GM18951 (cell line): Measurements from ENCODE around the gene TBX10.

Experiments
- POLR2A ChIP-seq: IDR thresholded peaks from 4 replicates; pipeline ENCODE4 v1.6.1; 2011; ENCODE audit warnings: mild to moderate bottlenecking; ENCODE audit not compliant: insufficient read length, insufficient read depth; ENCODE audit errors: extremely low read depth
- in situ Hi-C: fragments of 300-500 bp; cut with MboI; formaldehyde crosslinking; loops from one replicate; pipeline ENCODE4 v1.12.0; 2022; ENCODE audit warnings: low sequenced_read_pairs, mixed read lengths, inconsistent platforms; ENCODE audit not compliant: unreplicated experiment

Gene TBX10

DNA sequence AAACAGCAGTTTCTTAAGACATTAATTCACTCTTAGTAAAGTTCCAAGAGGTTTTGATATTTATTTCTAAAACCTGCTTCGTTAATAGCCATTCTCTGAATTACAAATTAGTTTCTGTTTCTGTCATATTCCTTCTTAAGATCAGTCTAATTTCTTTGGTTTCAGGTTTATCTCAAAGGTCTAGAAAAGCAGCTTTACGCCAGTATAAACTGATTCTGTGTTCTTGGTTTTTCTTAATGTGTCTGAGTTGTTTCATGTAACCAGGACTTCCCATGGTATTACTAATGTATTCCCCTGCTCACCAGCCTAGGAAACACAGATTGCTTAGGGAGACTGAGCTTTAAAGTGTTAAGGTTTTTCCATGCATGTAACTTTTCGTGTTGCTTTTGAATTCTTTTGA lies 17.7 kb upstream of the TBX10 start:
- TF ChIP-seq POLR2A: no peak
- in situ Hi-C loops: no loop called here

DNA sequence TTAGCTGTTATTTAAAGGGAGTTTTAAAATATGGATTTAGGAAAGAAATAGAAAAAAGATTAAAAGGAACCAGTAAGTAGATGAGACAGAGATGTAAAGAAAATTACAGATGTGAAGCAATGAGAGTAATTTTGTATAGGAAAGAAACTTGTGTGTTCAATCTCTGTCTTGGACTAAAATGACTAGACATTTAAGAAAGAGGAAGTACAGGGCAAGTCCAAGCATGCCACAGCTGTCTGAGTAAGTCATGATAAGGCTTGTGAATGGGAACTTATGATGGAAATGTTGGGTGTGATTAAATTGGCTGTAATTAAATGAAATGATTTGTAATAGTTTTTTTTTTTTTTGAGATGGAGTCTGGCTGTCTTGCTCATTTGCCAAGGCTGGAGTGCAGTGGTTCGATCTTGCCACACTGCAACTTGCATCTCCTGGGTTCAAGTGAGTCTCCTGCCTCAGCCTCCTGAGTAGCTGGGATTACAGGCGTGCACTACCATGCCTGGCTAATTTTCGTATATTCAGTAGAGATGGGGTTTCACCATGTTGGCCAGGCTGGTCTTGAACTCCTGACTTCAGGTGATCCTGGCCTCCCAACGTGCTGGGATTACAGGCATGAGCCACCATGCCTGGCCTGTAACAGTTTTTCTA lies 16.8 kb upstream of the TBX10 start:
- TF ChIP-seq POLR2A: no peak
- in situ Hi-C loops: no loop called here

DNA sequence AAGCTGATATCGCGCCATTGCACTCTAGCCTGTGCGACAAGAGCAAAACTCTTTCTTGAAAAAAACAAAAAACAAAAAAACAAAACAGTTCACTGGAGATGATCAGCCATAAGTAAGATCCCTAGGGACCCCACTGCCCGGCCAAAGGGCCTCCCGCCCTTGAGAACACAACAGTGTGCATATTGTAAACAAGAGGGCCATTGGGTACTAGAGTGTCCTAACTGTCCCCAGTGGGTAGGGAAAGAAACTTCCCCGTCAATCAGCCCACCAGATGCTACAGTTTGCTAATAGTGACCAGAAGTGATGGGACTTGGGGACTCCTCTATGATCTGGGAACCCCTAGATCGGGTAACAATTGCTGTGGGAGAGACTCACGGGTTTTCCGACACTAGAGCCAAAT lies 14.7 kb upstream of the TBX10 start:
- TF ChIP-seq POLR2A: no peak
- in situ Hi-C loops: no loop called here

DNA sequence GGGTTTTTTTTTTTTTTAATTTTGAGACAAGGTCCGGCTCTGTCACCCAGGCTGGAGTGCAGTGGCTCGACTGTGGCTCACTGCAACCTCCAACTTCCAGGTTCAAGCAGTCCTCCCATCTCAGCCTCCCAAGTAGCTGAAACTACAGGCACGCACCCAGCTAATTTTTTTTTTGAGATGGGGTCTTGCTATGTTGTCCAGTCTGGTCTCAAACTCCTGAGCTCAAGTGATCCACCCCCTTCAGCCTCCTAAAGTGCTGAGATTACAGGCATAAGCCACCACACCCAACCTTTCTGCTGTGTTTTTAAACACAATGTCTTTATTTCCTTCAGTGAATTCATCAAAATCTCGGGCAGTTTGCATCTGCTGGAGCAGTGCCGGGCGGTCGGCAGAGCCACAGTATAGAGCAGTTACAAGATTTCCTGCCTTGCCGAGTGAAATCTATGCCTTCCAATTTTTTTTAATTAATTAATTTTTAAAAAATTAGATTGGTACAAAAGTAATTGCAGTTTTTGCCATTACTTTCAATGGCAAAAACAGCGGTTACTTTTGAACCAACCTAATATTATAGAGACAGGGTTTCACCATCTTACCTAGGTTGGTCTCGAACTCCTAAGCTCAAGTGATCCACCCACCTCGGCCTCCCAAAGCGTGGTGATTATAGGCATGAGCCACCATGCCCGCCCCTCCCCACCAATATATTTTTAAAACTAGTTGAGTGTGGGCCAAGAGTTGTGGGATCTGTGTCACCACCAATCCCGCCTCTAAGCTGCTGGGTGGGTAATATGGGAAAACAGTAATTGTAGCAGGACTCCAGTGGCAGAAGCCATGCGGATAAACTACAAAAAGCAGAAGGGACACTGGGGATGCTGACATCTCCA lies 13.6 kb upstream of the TBX10 start:
- in situ Hi-C loops: no loop called here
- TF ChIP-seq POLR2A: no peak

DNA sequence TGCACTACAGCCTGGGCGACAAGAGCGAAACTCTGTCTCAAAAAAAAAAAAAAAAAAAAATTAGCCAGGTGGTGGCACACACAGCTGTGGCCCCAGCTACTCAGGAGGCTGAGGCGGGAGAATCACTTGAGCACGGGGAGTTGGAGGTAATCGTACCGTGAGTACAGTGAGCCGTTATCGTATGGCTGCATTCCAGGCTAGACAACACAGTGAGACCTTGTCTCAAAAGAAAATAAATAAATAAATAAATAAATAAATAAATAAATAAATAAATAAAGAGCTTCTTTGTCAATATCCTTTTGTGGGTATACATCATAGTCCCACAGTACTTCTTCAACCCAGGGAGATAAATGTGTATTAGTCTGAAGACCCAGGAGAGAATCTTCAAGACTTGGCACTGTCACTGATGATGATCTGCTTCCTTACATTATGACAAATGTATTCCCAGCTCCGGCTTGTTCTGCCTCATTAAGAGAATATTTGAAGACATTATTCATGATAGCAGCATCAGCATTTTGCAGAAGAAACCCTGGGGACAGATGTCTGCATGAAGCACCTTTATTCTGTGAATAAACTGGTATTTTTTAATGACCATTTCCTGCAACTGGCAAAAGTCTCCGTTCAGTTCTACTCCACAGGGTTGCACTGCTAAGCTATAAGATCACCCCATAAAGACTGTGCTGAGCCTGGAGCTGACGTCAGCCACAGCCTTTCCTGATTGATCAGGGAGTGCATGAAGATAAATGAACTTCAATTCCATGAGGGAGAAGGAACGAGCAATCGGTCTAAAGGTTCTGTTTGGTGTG lies 12.6 kb upstream of the TBX10 start:
- TF ChIP-seq POLR2A: no peak
- in situ Hi-C loops: no loop called here

DNA sequence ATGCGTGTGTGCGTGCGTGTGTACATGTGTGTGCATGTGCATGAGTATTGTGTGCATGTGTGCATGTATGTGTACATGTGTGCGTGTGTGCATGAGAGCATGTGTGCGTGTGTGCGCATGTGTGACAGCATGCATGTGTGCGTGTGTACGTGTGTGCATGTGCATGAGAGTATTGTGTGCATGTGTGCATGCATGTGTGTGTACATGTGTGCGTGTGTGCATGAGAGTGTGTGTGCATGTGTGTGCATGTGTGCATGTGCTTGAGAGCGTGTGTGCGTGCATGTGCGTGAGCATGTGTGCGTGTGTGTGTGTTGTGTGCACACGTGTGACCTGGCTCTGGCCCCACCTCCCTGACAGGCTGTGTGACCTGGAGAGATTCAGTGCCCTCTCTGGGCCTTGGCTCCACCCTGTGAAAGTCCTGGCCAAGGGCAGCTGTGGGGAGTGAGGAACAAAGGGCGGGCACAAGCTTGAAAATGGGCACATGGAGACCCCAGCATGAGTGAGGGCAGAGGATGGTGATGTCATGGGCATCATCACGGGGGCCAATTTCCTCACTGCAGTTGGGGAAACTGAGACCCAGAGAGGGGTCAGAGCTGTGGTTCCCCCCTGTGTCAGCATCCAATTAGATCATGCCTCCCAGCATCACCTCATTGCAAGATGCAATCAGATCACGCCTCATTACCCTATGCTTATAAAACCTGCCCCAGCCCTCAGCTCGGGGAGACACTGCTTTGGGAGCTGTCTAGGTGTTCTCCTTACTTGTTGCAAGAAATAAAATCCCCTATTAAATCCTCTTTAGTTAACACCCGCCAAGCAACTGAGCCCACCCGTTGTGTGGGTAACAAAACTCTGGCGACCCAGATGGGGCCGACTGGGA lies 10.3 kb upstream of the TBX10 start:
- TF ChIP-seq POLR2A: peak; percentile 64
- in situ Hi-C loops: no loop called here

DNA sequence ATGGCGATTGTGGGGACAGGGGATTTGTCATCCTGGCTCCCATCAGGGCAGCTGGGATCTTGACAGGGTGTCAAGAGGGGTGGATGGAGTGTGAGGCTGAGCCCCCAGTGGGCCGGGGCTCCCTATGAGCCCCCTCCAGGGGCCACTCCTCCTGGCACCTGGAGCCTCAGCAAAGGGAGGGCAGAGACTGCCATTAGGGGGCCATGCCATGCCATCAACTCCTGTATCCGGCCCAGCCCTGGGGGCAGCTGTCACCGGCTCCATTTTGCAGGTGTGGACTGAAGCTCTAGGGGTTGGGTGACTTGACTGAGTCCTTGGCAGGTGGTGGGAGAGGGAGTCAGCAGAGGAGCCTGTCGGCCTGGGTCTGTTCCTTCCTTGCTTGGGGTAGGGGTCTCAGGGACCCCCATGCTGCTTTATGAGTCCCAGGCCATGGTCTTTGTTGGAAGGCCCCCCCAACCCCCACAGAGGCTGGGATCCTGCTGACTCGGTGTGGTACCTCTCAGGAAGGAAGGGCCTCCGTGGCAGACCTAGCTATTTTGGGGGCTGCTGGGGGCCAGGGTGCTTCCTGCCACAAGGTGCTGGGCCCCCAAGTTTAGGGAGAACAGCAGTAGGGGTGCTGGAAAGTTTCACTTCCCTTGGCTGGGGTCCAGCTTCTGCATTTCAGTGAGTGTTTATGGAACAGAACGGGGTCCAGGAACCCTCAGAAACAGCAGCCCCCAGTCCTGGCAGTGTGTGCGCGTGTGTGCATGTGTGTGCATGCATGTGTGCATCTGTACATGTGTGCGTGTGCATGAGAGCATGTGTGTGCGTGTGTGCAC lies 9.4 kb upstream of the TBX10 start:
- TF ChIP-seq POLR2A: no peak
- in situ Hi-C loops: no loop called here

DNA sequence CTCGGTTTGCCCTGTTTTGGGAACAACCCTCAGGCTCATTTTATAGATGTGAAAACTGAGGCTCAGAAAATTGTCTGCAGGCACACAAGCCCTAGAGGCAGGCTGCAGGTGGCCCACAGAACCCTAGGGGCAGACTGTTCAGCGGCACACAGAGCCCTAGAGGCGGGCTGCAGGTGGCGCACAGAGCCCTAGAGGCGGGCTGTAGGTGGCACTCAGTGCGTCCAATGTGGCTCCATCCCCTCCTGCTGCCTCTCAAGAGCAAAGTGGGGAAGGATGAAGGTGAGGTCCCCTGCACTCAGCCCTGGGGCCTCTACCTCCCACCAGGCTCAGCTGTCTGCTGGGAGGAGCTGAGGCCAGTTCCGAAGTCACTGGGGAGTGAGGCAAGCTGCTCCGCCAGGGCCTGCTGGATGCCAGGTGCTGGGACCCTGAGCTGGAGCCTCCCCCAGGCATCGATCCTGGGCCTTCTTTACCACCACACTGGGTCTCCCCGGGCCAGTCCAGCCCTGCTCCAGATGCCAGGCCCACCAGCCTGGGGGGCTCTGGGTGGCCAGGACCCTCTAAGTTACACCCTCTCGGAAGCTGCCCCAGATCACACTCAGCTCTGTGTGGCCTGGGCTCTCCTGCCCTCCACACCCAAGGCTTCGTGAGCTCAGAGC lies 8.7 kb upstream of the TBX10 start:
- TF ChIP-seq POLR2A: peak; percentile 12

DNA sequence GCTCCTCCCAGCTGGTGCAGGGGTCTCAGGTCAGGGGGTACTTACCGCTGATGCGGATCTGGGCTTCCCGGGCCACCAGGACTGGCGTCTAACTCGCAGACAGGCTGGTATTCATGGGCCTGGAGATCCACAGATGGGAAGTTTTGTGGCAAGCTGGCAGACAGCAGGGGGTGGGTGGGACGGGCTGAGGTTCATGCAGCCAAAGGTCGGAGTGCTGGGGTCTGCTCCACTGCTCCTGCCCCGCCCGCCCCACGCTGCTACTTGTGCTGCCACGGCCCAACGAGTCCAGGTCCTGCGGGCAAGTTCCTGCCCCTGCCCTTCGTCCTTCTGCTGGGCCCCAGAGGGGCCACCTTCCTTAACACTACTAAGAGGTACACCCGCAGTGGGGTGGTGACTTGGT lies 7.9 kb upstream of the TBX10 start:
- TF ChIP-seq POLR2A: no peak
- in situ Hi-C loops: no loop called here

More for the DNA sequence above, 8.7 kb upstream of the TBX10 start:
- in situ Hi-C loops: no loop called here

DNA sequence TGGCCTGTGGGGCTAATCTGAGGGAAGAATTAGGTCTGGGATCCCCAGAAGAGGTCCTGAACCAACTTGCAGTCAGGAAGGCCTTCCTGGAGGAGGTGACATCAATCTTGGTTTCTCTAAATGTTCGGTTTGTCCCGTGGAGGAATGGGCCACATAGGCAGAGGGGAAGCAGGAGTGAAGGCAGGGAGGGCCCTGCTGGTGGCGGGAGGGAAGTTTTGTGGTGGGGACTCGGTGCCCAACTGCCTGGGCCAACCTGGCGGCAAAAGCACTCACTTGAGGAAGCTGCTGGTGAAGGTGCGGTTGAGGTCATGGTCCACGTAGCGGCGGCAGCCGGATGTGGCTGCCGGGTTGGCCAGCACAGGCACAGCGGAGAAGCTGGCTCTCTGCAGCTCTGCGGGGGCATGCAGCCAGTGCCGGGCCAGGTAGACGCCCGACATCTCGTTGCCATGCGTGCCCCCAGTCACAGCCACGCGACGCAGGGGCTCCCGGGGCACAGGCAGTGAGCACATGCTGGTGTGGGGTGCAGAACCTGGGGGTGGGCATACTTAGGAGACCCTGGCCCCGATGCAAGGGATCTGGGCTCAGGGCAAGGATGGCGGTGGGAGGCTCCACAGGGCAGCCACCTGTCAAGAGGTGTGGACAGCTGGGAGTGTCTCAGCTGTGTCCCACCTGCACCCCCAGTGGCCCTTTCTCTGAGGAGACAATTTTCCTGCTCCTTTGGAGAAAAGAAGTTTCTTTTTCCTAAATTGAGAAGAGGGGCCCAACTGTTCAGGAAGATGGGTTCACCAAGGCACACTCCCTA lies 7.2 kb upstream of the TBX10 start:
- peak; percentile 41 for TF ChIP-seq POLR2A
- in situ Hi-C loops: no loop called here
